Lower leg skin (tissue), 3 donors: ENCODE results near the gene SNTG2.

Experiments used
- POLR2A ChIP-seq, 2 donors: fragments of 450-650 bp; IDR thresholded peaks; one replicate each; pipeline ENCODE4 v1.6.1; 2016 to 2017; ENCODE audit warnings: antibody characterized with exemption in 2 of 2, mild to moderate bottlenecking in 1 of 2, moderate library complexity in 1 of 2
- TF ChIP-seq, protein P1 (sequence below), 3 donors: fragments of 450-650 bp; IDR thresholded peaks; one replicate each; pipeline ENCODE4 v1.5.1; 2016; ENCODE audit warnings: antibody characterized with exemption in 3 of 3, mild to moderate bottlenecking in 3 of 3, moderate library complexity in 2 of 3

DNA sequence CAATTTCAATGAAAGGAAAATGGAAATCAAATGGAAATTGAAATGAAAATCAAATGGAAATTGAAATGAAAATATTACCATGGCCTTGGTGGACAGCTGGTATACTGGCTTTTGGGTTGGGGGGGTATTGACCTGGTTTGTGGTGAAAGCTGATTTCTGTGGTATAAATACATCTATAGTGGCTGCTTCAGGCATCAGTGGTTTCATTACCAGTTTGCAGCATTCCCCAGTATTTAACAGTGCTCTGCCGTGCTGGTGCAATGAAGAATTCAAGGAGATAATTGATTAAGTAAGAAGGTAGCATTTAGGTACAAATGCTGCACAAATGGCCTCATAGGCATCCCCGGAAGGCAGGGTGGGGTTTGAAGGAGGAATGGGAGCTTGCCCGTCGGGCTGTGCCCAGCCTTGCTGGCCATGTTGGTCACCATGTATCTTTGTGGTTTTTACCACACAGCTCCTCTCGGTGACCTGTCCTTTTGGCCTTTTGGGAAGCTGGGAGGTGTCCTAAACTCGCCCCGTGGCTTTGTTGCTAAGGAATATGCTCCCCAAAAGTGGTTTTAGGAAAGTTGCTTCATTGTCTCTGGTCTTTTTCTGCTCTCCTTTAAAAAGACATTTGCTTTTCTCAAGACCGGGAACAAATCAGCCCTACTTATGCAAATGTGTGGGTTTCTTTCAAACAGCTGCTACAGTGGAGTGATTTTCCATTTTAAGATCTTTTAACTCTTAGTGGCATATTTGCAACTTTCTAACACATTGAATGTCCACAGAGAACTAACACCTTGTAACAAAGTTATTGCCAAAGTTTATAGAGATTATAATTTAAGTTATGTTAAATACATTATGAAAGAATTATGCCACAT is 28.6 kb downstream of the SNTG2 start:
- TF ChIP-seq, protein P1, sequence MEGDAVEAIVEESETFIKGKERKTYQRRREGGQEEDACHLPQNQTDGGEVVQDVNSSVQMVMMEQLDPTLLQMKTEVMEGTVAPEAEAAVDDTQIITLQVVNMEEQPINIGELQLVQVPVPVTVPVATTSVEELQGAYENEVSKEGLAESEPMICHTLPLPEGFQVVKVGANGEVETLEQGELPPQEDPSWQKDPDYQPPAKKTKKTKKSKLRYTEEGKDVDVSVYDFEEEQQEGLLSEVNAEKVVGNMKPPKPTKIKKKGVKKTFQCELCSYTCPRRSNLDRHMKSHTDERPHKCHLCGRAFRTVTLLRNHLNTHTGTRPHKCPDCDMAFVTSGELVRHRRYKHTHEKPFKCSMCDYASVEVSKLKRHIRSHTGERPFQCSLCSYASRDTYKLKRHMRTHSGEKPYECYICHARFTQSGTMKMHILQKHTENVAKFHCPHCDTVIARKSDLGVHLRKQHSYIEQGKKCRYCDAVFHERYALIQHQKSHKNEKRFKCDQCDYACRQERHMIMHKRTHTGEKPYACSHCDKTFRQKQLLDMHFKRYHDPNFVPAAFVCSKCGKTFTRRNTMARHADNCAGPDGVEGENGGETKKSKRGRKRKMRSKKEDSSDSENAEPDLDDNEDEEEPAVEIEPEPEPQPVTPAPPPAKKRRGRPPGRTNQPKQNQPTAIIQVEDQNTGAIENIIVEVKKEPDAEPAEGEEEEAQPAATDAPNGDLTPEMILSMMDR (IDR thresholded peaks at IDR 0.05): no peak
- no peak for TF ChIP-seq POLR2A (IDR thresholded peaks at IDR 0.05)
